K562 (cell line): ENCODE measurements around the gene KRT222. TPM values are rescaled to one million over a fixed set of nuclear protein-coding genes. Genes with fewer than 3 reads are reported as not detected.

Source experiments
- ATAC-seq: fragments of 200-7000 bp; cut with Tn5 transposase; 3 replicates; pipeline ENCODE4 v1.9.1; 2020; ENCODE audit warnings: moderate library complexity
- BruUV-seq: library from RNA; stranded (reverse); fragments of 400-500 nt; replicated peaks from 2 replicates; lab custom pipeline; 2021; lab: Mats Ljungman, UMichigan
- CTCF ChIA-PET: fragments of 300-600 bp; formaldehyde crosslinking; extraction: SDS; loops from one replicate; lab custom pipeline; 2021; ENCODE audit warnings: low intra/inter-chr PET ratio; lab: Yijun Ruan, JAX
- POLR2A ChIA-PET: fragments of 300-600, 350-650 bp; sonication (Branson Sonifier 250); formaldehyde crosslinking; extraction: SDS; loops from one replicate; lab custom pipeline; 2021; ENCODE audit warnings: antibody characterized with exemption, inconsistent platforms; lab: Yijun Ruan, JAX
- DNase-seq, 4 experiments: peaks; one replicate each; pipeline versions ENCODE4 v3.0.0 to v3.0.0-alpha.2; 2011 to 2018; ENCODE audit warnings: low spot score in 3 of 4, mixed read lengths in 3 of 4; ENCODE audit errors: extremely low read depth in 1 of 4
- FAIRE-seq: peaks from 2 replicates; lab custom pipeline; 2011; peaks lifted over from hg19 to GRCh38; lab: Jason Lieb, UNC
- H2AFZ ChIP-seq: 2 replicates; pipeline ENCODE4 v1.6.0; 2011; ENCODE audit warnings: low read depth, low read length, control low read depth, inconsistent platforms
- H3K27ac ChIP-seq: fragments of 200-600 bp; 3 replicates; pipeline ENCODE4 v1.8.0; 2011; ENCODE audit warnings: low read depth, mild to moderate bottlenecking, control low read depth, inconsistent platforms, low read length, moderate library complexity, mixed read lengths; ENCODE audit errors: extremely low read depth
- H3K27me3 ChIP-seq, 2 experiments: fragments of 300-600 bp in 1 of 2; 2 replicates in 1 of 2; 3 replicates in 1 of 2; pipeline versions ENCODE4 v1.6.0 to v1.8.0; 2011; ENCODE audit warnings: inconsistent platforms in 2 of 2, low read length in 2 of 2, mild to moderate bottlenecking in 1 of 2, mixed read lengths in 1 of 2, moderate library complexity in 1 of 2; ENCODE audit not compliant: control insufficient read depth in 2 of 2, insufficient read depth in 2 of 2
- H3K36me3 ChIP-seq: fragments of 300-600 bp; 3 replicates; pipeline ENCODE4 v1.8.0; 2011; ENCODE audit warnings: mild to moderate bottlenecking, low read length, inconsistent platforms; ENCODE audit not compliant: control insufficient read depth, insufficient read depth
- H3K4me1 ChIP-seq, 2 experiments: fragments of 200-600 bp in 1 of 2; replicated peaks in 1 of 2; 2 replicates in 1 of 2; 3 replicates in 1 of 2; pipeline versions ENCODE4 v1.5.1 to v1.8.0; 2011; ENCODE audit warnings: inconsistent platforms in 2 of 2, low read length in 2 of 2, mild to moderate bottlenecking in 1 of 2, mixed read lengths in 1 of 2, moderate library complexity in 1 of 2; ENCODE audit not compliant: control insufficient read depth in 2 of 2, insufficient read depth in 2 of 2
- H3K4me2 ChIP-seq: 2 replicates; pipeline ENCODE4 v1.6.1; 2011; ENCODE audit warnings: low read length, control low read depth, inconsistent platforms, mixed read lengths; ENCODE audit not compliant: insufficient read depth
- H3K4me3 ChIP-seq: fragments of 200-600 bp; sonication (generic), shearing (Covaris generic); 2 replicates; pipeline ENCODE4 v1.5.1; 2016; ENCODE audit warnings: control low read depth, inconsistent platforms
- H3K79me2 ChIP-seq: fragments of 200-600 bp; 3 replicates; pipeline ENCODE4 v1.8.0; 2011; ENCODE audit warnings: low read length, inconsistent platforms; ENCODE audit not compliant: control insufficient read depth, insufficient read depth
- H3K9ac ChIP-seq, 2 experiments: 2 replicates each; pipeline versions ENCODE4 v1.6.0 to v1.6.1; 2011; ENCODE audit warnings: low read depth in 2 of 2, low read length in 2 of 2, control low read depth in 1 of 2, inconsistent platforms in 1 of 2, mild to moderate bottlenecking in 1 of 2, mixed read lengths in 1 of 2; ENCODE audit not compliant: insufficient read depth in 1 of 2
- H3K9me1 ChIP-seq: one replicate; pipeline ENCODE4 v1.6.0; 2011; ENCODE audit warnings: inconsistent platforms, mild to moderate bottlenecking, low read length, moderate library complexity; ENCODE audit not compliant: control insufficient read depth, insufficient read depth
- H3K9me3 ChIP-seq: replicated peaks from 2 replicates; pipeline ENCODE4 v1.5.1; 2011; ENCODE audit warnings: low read depth, low read length, inconsistent platforms; ENCODE audit not compliant: control insufficient read depth, insufficient read depth
- H4K20me1 ChIP-seq: replicated peaks from 2 replicates; pipeline ENCODE4 v1.6.1; 2011; ENCODE audit warnings: low read length, inconsistent platforms, mixed read lengths; ENCODE audit not compliant: control insufficient read depth, insufficient read depth
- ADNP ChIP-seq: fragments of 200-800 bp; sonication (Bioruptor generic); IDR thresholded peaks from 2 replicates; pipeline ENCODE4 v1.6.1; 2016; ENCODE audit warnings: missing genetic modification characterization, missing compliant biosample characterization
- BCOR ChIP-seq: fragments of 450-650 bp; IDR thresholded peaks from 2 replicates; pipeline ENCODE4 v1.6.1; 2016
- CBX2 ChIP-seq: fragments of 200-600 bp; sonication (generic); IDR thresholded peaks from one replicate; pipeline ENCODE4 v1.6.1; 2012; ENCODE audit warnings: mild to moderate bottlenecking, low read length, inconsistent platforms; ENCODE audit not compliant: insufficient read depth, poor library complexity, severe bottlenecking
- GABPA ChIP-seq: fragments of 200-800 bp; sonication (Bioruptor generic); conservative IDR thresholded peaks from 2 replicates; pipeline ENCODE4 v1.6.1; 2016; ENCODE audit warnings: low read depth, missing genetic modification characterization, missing compliant biosample characterization
- KDM1A ChIP-seq, 2 experiments: fragments of 450-650 bp; IDR thresholded peaks; 2 replicates each; pipeline ENCODE4 v1.6.1; 2016; ENCODE audit warnings: mild to moderate bottlenecking in 2 of 2
- MTA3 ChIP-seq: fragments of 450-650 bp; formaldehyde crosslinking; IDR thresholded peaks from 2 replicates; pipeline ENCODE4 v1.6.1; 2017; ENCODE audit warnings: mild to moderate bottlenecking, borderline replicate concordance
- PTTG1 ChIP-seq: fragments of 450-650 bp; IDR thresholded peaks from 2 replicates; pipeline ENCODE4 v1.6.1; 2016; ENCODE audit warnings: low read depth, mild to moderate bottlenecking, missing genetic modification characterization, missing compliant biosample characterization
- SIN3A ChIP-seq, 2 experiments: fragments of 150-350 bp in 1 of 2; IDR thresholded peaks; 2 replicates each; pipeline ENCODE4 v1.6.1; 2011 to 2016; ENCODE audit warnings: borderline replicate concordance in 2 of 2, low read depth in 2 of 2, low read length in 2 of 2, mild to moderate bottlenecking in 2 of 2, moderate library complexity in 2 of 2; ENCODE audit not compliant: control insufficient read depth in 1 of 2
- SIN3B ChIP-seq: fragments of 450-650 bp; IDR thresholded peaks from 2 replicates; pipeline ENCODE4 v1.6.1; 2017; ENCODE audit warnings: low read depth, mild to moderate bottlenecking, moderate library complexity
- SMARCE1 ChIP-seq: fragments of 450-650 bp; IDR thresholded peaks from 2 replicates; pipeline ENCODE4 v1.7.1; 2016; ENCODE audit warnings: mild to moderate bottlenecking
- ZBTB11 ChIP-seq, 3 experiments: fragments of 200-800 bp in 1 of 3; fragments of 250-450 bp in 1 of 3; fragments of 450-650 bp in 1 of 3; sonication (Bioruptor Pico) in 1 of 3; sonication (Bioruptor generic) in 1 of 3; formaldehyde crosslinking in 1 of 3; IDR thresholded peaks; 2 replicates each; pipeline versions ENCODE4 v1.6.1 to v1.8.0; 2016 to 2022; ENCODE audit warnings: mild to moderate bottlenecking in 2 of 3, missing genetic modification characterization in 2 of 3, missing compliant biosample characterization in 1 of 3, moderate library complexity in 1 of 3
- ZBTB7A ChIP-seq: IDR thresholded peaks from 2 replicates; pipeline ENCODE4 v1.6.1; 2011; ENCODE audit warnings: low read depth, mild to moderate bottlenecking, low read length, moderate library complexity, borderline replicate concordance; ENCODE audit not compliant: control insufficient read depth
- ZNF274 ChIP-seq: IDR thresholded peaks from 2 replicates; pipeline ENCODE4 v1.6.1; 2011; ENCODE audit warnings: low read depth, mild to moderate bottlenecking, low read length, moderate library complexity, borderline replicate concordance
- WGBS: fragments of 100-300 bp; shearing (Covaris generic); methylation state at CpG from one replicate; pipeline ENCODE4 v1.1.6; 2016; ENCODE audit warnings: low coverage, mixed read lengths; ENCODE audit not compliant: insufficient coverage; ENCODE audit errors: missing lambda C conversion rate; 5-methylcytosine and 5-hydroxymethylcytosine counted together
- in situ Hi-C: fragments of 300-500 bp; cut with MboI; formaldehyde crosslinking; loops from 4 replicates; pipeline ENCODE4 v1.15.0; 2018; ENCODE audit warnings: inconsistent platforms, mixed read lengths
- intact Hi-C: fragments of 100-400 bp; cut with micrococcal nuclease; formaldehyde crosslinking; loops from 2 replicates; pipeline ENCODE4 v1.14.2; 2022
- polyA plus RNA-seq, 8 experiments: library from polyadenylated mRNA; depleted of rRNA in 4 of 8; stranded (reverse) in 5 of 8; unstranded in 3 of 8; fragments of >200 nt; fragmentation: Nextera tagmentation in 2 of 8; fragmentation: Illumina TruSeq in 1 of 8; extraction: Ambion mirVana in 2 of 8; extraction: Trizol in 1 of 8; gene quantifications; 2 replicates each; pipeline versions ENCODE4 v1.2.1 to v1.2.3, GENCODE V29; 2011 to 2014; ENCODE audit warnings: inconsistent platforms in 1 of 8, missing spikeins in 1 of 8
- total RNA-seq, 7 experiments: library from RNA; depleted of rRNA in 6 of 7; stranded (reverse); fragments of >200 nt in 6 of 7; fragmentation: Illumina TruSeq in 2 of 7; extraction: Trizol in 2 of 7; gene quantifications; 2 replicates each; pipeline versions ENCODE4 v1.2.1 to v1.2.3, GENCODE V29; 2011 to 2021; ENCODE audit warnings: low replicate concordance in 1 of 7
- TF ChIP-seq, protein P1 (sequence below), 3 experiments: fragments of 200-800 bp in 1 of 3; sonication (Bioruptor generic) in 1 of 3; sonication (generic) in 1 of 3; formaldehyde crosslinking in 1 of 3; IDR thresholded peaks; 2 replicates each; pipeline versions ENCODE4 v1.6.1 to v1.8.0; 2016 to 2022; ENCODE audit warnings: mild to moderate bottlenecking in 2 of 3, missing compliant biosample characterization in 2 of 3, missing genetic modification characterization in 2 of 3, missing genetic modification reagents in 1 of 3

KRT222 gene
- total and polyA plus RNA-seq, 9 of the 15 experiments (the other 6 are each of a cell fraction or from before 2014, with no cell fraction given): 0.03 to 0.11 (median 0.05) TPM; not detected in 5

DNA sequence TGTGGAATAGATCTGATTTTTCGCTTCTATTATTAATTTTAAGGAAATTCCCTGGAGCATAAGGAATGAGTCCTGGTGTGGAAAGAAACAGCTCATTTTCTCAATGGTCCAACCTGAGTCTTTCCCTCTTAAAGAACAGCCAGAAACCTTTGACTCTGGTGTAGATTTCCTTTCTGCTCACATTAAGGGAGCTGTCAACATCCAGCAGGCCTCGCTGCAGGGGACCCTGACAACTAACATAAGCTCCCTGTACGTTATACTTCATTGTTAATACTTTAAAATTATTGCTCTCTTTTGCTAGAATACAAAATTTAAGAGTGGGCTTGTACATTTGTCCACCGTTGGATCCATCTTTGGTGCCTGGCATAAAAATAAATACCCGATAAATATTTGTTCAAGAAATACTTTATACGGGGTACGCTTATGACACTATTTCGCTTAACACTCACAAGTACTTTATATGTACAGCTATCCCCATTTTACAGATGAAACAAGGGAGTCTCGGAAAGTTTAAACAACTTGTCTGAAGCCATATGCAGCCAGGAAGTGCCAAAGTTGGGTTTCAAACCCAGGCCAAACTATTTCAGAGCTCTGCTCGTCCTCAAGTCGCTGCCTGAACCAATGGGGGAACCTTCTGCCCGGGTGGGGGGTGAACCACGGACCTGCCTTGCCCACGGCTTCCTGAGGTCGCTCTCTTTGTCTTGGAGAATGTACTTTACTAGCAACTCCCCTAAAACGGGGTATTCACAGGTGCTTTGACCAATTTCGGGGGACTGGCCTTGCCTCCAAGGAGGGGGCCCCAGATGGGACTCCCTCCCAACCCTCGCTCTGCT lies 18.0 kb downstream of the KRT222 start:
- ATAC-seq: peak; percentile 76
- Histone ChIP-seq H2AFZ (peak overlapping the region; percentile 93), H3K27ac (peak overlapping the region; percentile 96), H3K4me2 (peak overlapping the region; percentile 86), H4K20me1 (no peaks in the 10 kb centered on the region), H3K27me3 (no peaks in the 10 kb centered on the region), H3K79me2 (peaks cover 58% of the 10 kb centered on the region), H3K36me3 (peaks cover 41% of the 10 kb centered on the region), H3K9ac (peak overlapping the region; percentile 91 to 99), H3K4me3 (peak overlapping the region; percentile 70), H3K9me1 (no peaks in the 10 kb centered on the region), H3K9me3 (no peaks in the 10 kb centered on the region), H3K4me1 (peaks cover 11 to 18% of the 10 kb centered on the region in 2 experiments; a peak in 3 of 5 replicates)
- intact Hi-C loops (no loop called here), in situ Hi-C loops (no loop called here)
- CTCF ChIA-PET: interaction anchor here (0.5 kb wide), 1 partner anchor 1016 kb away, joined by 3 read pairs; no protein-coding TSS in a partner anchor
- peak; percentile 78 for FAIRE-seq
- POLR2A ChIA-PET: interaction anchor here (0.6 to 5.9 kb wide), 13 partner anchors 13 to 1020 kb away, joined by 3 to 55 read pairs (median 3); partner anchors contain the start of gene KRT24
- TSS peak; percentile 58 for BruUV-seq
- peak in 3 of 4 experiments; percentile 58 to 71 (median 59) for DNase-seq
- WGBS: under 1% methylated on average over 18 of the region's 18 CpGs
- TF ChIP-seq, protein P1, sequence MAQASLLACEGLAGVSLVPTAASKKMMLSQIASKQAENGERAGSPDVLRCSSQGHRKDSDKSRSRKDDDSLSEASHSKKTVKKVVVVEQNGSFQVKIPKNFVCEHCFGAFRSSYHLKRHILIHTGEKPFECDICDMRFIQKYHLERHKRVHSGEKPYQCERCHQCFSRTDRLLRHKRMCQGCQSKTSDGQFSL (CRISPR knock-in tag; IDR thresholded peaks at IDR 0.05): peak; percentile 57; the same call in 1 of the 2 replicates
- TF ChIP-seq, protein P1 (tag; IDR thresholded peaks at IDR 0.05): peak in 1 of 2 experiments; percentile 56; a peak in 2 of 4 replicates
- TF ChIP-seq ZBTB7A: 0 out of 2 replicates have a peak, but pooled peaks have one; percentile 13
- no peak for TF ChIP-seq CBX2
- peak; percentile 37; the same call in 1 of the 2 replicates for TF ChIP-seq BCOR
- 0 out of 2 replicates have a peak, but pooled peaks have one; percentile 20 for TF ChIP-seq GABPA (tag)
- TF ChIP-seq SIN3A (IDR thresholded peaks at IDR 0.05; ENCODE audit: borderline replicate concordance in 2 of 2, control insufficient read depth in 1 of 2, low read depth in 2 of 2, low read length in 2 of 2): 0 out of 4 replicates have a peak, but pooled peaks of 1 of the 2 experiments have one; percentile 17
- peak in 1 of 3 experiments; percentile 49; a peak in 1 of 6 replicates for TF ChIP-seq ZBTB11 (CRISPR knock-in tag; IDR thresholded peaks at IDR 0.05)
- no peak for TF ChIP-seq ZNF274
- TF ChIP-seq KDM1A (IDR thresholded peaks at IDR 0.05): 0 out of 4 replicates have a peak, but pooled peaks of 1 of the 2 experiments have one; percentile 12
- TF ChIP-seq MTA3: 0 out of 2 replicates have a peak, but pooled peaks have one; percentile 15
- TF ChIP-seq SIN3B: no peak
- no peak for TF ChIP-seq PTTG1 (tag)
- peak; percentile 63; the same call in 1 of the 2 replicates for TF ChIP-seq ADNP (tag)
- TF ChIP-seq SMARCE1: peak; percentile 25; the same call in 1 of the 2 replicates
